OCI-LY7 (cell line): ENCODE data around the gene RNF26. TPM values are rescaled to one million over a fixed set of nuclear protein-coding genes. Genes with fewer than 3 reads are reported as not detected.

ENCODE experiments used
- BruUV-seq: library from RNA; stranded (reverse); fragments of 400-500 nt; replicated peaks from 2 replicates; lab custom pipeline; 2021; lab: Mats Ljungman, UMichigan
- CTCF ChIA-PET: fragments of 300-600 bp; sonication (Branson Sonifier 250); formaldehyde crosslinking; loops from one replicate; lab custom pipeline; 2022; ENCODE audit warnings: antibody characterized with exemption; ENCODE audit not compliant: unreplicated experiment; lab: Charles Lee
- POLR2A ChIA-PET: fragments of 300-600 bp; sonication (Branson Sonifier 250); formaldehyde crosslinking; loops from one replicate; lab custom pipeline; 2022; ENCODE audit warnings: antibody characterized with exemption; lab: Charles Lee
- DNase-seq: peaks from one replicate; pipeline ENCODE4 v3.0.0-alpha.2; 2015; ENCODE audit warnings: low spot score
- H2AFZ ChIP-seq: fragments of 200-600 bp; sonication (generic), shearing (Covaris generic); 2 replicates; pipeline ENCODE4 v1.6.1; 2014; ENCODE audit warnings: mild to moderate bottlenecking, antibody characterized with exemption, low read length, moderate library complexity
- H3K27ac ChIP-seq: fragments of 200-600 bp; sonication (generic); 2 replicates; pipeline ENCODE4 v1.5.1; 2014; ENCODE audit warnings: mixed run types, low read depth, mild to moderate bottlenecking, moderate library complexity, low read length, inconsistent platforms; ENCODE audit not compliant: poor library complexity, severe bottlenecking
- H3K36me3 ChIP-seq: fragments of 200-600 bp; sonication (generic); 2 replicates; pipeline ENCODE4 v1.6.1; 2014; ENCODE audit warnings: mild to moderate bottlenecking, antibody characterized with exemption, low read length, moderate library complexity, mixed read lengths; ENCODE audit not compliant: insufficient read depth
- H3K4me1 ChIP-seq: fragments of 200-600 bp; sonication (generic); 2 replicates; pipeline ENCODE4 v1.5.1; 2014; ENCODE audit warnings: mild to moderate bottlenecking, low read length; ENCODE audit not compliant: insufficient read depth, poor library complexity, severe bottlenecking
- H3K4me2 ChIP-seq: fragments of 200-600 bp; sonication (generic); 2 replicates; pipeline ENCODE4 v1.6.1; 2014; ENCODE audit warnings: mild to moderate bottlenecking, low read length
- H3K4me3 ChIP-seq: fragments of 200-600 bp; sonication (generic); 2 replicates; pipeline ENCODE4 v1.5.1; 2014; ENCODE audit warnings: mild to moderate bottlenecking, low read depth, low read length; ENCODE audit not compliant: poor library complexity, severe bottlenecking
- H3K79me2 ChIP-seq: fragments of 200-600 bp; sonication (generic); 2 replicates; pipeline ENCODE4 v1.6.1; 2016; ENCODE audit warnings: low read depth, mild to moderate bottlenecking, low read length, moderate library complexity, mixed read lengths; ENCODE audit not compliant: insufficient read depth
- H3K9me2 ChIP-seq: fragments of 200-600 bp; sonication (generic); 2 replicates; pipeline ENCODE4 v1.6.1; 2016; ENCODE audit warnings: mild to moderate bottlenecking, low read length, mixed read lengths; ENCODE audit not compliant: insufficient read depth
- H3K9me3 ChIP-seq: fragments of 200-600 bp; sonication (generic); 2 replicates; pipeline ENCODE4 v1.6.1; 2014; ENCODE audit warnings: mild to moderate bottlenecking, mixed run types, low read length, mixed read lengths
- H4K20me1 ChIP-seq: fragments of 200-600 bp; sonication (generic); 2 replicates; pipeline ENCODE4 v1.6.1; 2014; ENCODE audit warnings: mild to moderate bottlenecking, antibody characterized with exemption, low read length, moderate library complexity, mixed read lengths; ENCODE audit not compliant: insufficient read depth
- CTCF ChIP-seq: fragments of 200-600 bp; sonication (generic); conservative IDR thresholded peaks from 2 replicates; pipeline ENCODE4 v1.5.1; 2014; ENCODE audit warnings: mild to moderate bottlenecking, antibody characterized with exemption, low read length, moderate library complexity, mixed read lengths
- EZH2phosphoT487 ChIP-seq: fragments of 200-600 bp; sonication (generic); IDR thresholded peaks from 2 replicates; pipeline ENCODE4 v1.6.1; 2018; ENCODE audit warnings: low read depth, borderline replicate concordance, mild to moderate bottlenecking, mixed run types, antibody characterized with exemption, low read length, moderate library complexity, mixed read lengths
- intact Hi-C: fragments of 100-400 bp; cut with micrococcal nuclease; formaldehyde crosslinking; loops from one replicate; pipeline ENCODE4 v1.10.0; 2022; ENCODE audit not compliant: unreplicated experiment
- total RNA-seq, 2 experiments: library from RNA; depleted of rRNA in 1 of 2; stranded (reverse); fragments of >200 nt in 1 of 2; shearing (Covaris generic) in 1 of 2; gene quantifications; 2 replicates each; pipeline ENCODE4 v1.2.3, GENCODE V29; 2014 to 2022

Gene RNF26
- total RNA-seq, 2 experiments from 2014 or later, result 13.9 to 52.5 TPM

- no peaks in the 10 kb centered on the region for H3K36me3 ChIP-seq
- peak overlapping the region; percentile 52 for H3K27ac ChIP-seq
- no peaks in the 10 kb centered on the region; the same call in 1 of the 2 replicates for H3K79me2 ChIP-seq
- H3K4me1 ChIP-seq, result peaks cover 93% of the 10 kb centered on the region
- no peak overlapping the region for H2AFZ ChIP-seq
- no peaks in the 10 kb centered on the region for H3K9me3 ChIP-seq
- no peaks in the 10 kb centered on the region for H3K9me2 ChIP-seq
- peak overlapping the region; percentile 61 for H3K4me2 ChIP-seq
- ChIA-PET POLR2A (no interaction called here), CTCF (interaction anchor here (0.6 to 1.3 kb wide), 4 partner anchors 11 to 359 kb away, joined by 4 to 5 read pairs (median 4); no protein-coding TSS in a partner anchor)
- intact Hi-C loops, result no loop called here
- TF ChIP-seq CTCF (peak; percentile 39; the same call in 1 of the 2 replicates), EZH2phosphoT487 (no peak)
- no peaks in the 10 kb centered on the region for H4K20me1 ChIP-seq
- no peak overlapping the region for H3K4me3 ChIP-seq
- peak; percentile 34 for DNase-seq
- BruUV-seq, result no TSS peak
Observed at GRCh38 chr11:119369132-119369925, 35.0 kb downstream of the RNF26 start.

GRCh38 chr11:119370486-119371046 lies 36.2 kb downstream of the RNF26 start:
- TF ChIP-seq EZH2phosphoT487, result no peak
- TF ChIP-seq CTCF, result peak; percentile 24; the same call in 1 of the 2 replicates
- H3K27ac ChIP-seq, result peak overlapping the region; percentile 13
- no peak overlapping the region for H3K4me3 ChIP-seq
- no peak overlapping the region; the same call in 1 of the 2 replicates for H2AFZ ChIP-seq
- intact Hi-C loops, result loop anchor here (5.0 kb wide), 1 partner anchor 48 kb away; no protein-coding TSS in a partner anchor
- H3K4me2 ChIP-seq, result peak overlapping the region; percentile 64
- no peaks in the 10 kb centered on the region for H3K36me3 ChIP-seq
- ChIA-PET POLR2A (interaction anchor here (0.6 to 1.5 kb wide), 3 partner anchors 9 to 179 kb away, joined by 3 to 5 read pairs (median 3); no protein-coding TSS in a partner anchor), CTCF (interaction anchor here (0.5 to 1.5 kb wide), 3 partner anchors 9 to 33 kb away, joined by 3 to 7 read pairs (median 4); no protein-coding TSS in a partner anchor)
- no peaks in the 10 kb centered on the region for H3K9me3 ChIP-seq
- H3K9me2 ChIP-seq, result no peaks in the 10 kb centered on the region
- DNase-seq, result peak; percentile 51
- no peaks in the 10 kb centered on the region for H3K79me2 ChIP-seq
- peaks cover 84% of the 10 kb centered on the region for H3K4me1 ChIP-seq
- H4K20me1 ChIP-seq, result no peaks in the 10 kb centered on the region
- BruUV-seq, result no TSS peak
